ENCODE results near the gene LRRC61.

GRCh38 chr7:150380463-150380862 is 57.3 kb downstream of the LRRC61 start:
- TF ChIP-seq POLR2AphosphoS5 (IDR thresholded peaks at IDR 0.05; ENCODE audit: low read depth, low read length) (0 out of 2 replicates have a peak, but pooled peaks have one; percentile 8), TAF1 (IDR thresholded peaks at IDR 0.05; ENCODE audit: low read depth, low read length) (peak; percentile 26; the same call in 1 of the 2 replicates), POLR2A (IDR thresholded peaks at IDR 0.05; ENCODE audit: low read depth, low read length) (peak; percentile 42; the same call in 1 of the 2 replicates), POU2F2 (IDR thresholded peaks at IDR 0.05; ENCODE audit: low read depth, low read length) (peak; percentile 63; the same call in 1 of the 2 replicates)
